HEK293 (cell line): ENCODE data around the gene AARS2.

ENCODE experiments used
- CTCF ChIA-PET: fragments of 350-600 bp; formaldehyde crosslinking; extraction: SDS; loops from one replicate; lab custom pipeline; 2021; ENCODE audit warnings: antibody characterized with exemption; lab: Yijun Ruan, JAX
- POLR2A ChIA-PET: fragments of 300-600 bp; formaldehyde crosslinking; extraction: SDS; loops from one replicate; lab custom pipeline; 2020; ENCODE audit warnings: antibody characterized with exemption, inconsistent platforms; lab: Yijun Ruan, JAX
- H3K27ac ChIP-seq: fragments of 200-500 bp; sonication (Bioruptor generic); 2 replicates; pipeline ENCODE4 v1.5.1; 2014; ENCODE audit warnings: low read depth, low read length, control low read depth, inconsistent platforms; ENCODE audit errors: extremely low read depth
- H3K36me3 ChIP-seq, 2 experiments: fragments of 200-500 bp in 1 of 2; sonication (Bioruptor generic) in 1 of 2; 1 replicate in 1 of 2; 2 replicates in 1 of 2; pipeline ENCODE4 v1.5.1; 2014 to 2017; ENCODE audit warnings: inconsistent platforms in 2 of 2, low read length in 2 of 2; ENCODE audit not compliant: control insufficient read depth in 2 of 2, insufficient read depth in 1 of 2
- H3K4me1 ChIP-seq: fragments of 200-500 bp; sonication (Bioruptor generic); 2 replicates; pipeline ENCODE4 v1.5.1; 2014; ENCODE audit warnings: mild to moderate bottlenecking, low read length, inconsistent platforms; ENCODE audit not compliant: control insufficient read depth, insufficient read depth
- H3K4me3 ChIP-seq: 2 replicates; pipeline ENCODE4 v1.5.1; 2011; ENCODE audit warnings: low read depth, mild to moderate bottlenecking, control low read depth, low read length, moderate library complexity
- H3K9me3 ChIP-seq: fragments of 200-500 bp; sonication (Bioruptor generic); 2 replicates; pipeline ENCODE4 v1.5.1; 2014; ENCODE audit warnings: low read depth, low read length, inconsistent platforms; ENCODE audit not compliant: control insufficient read depth, insufficient read depth
- BCL11B ChIP-seq: fragments of 450-650 bp; formaldehyde crosslinking; IDR thresholded peaks from 2 replicates; pipeline ENCODE4 v1.5.1; 2016; ENCODE audit warnings: low read depth, missing biosample characterization, missing genetic modification characterization
- EGR2 ChIP-seq: fragments of 450-650 bp; formaldehyde crosslinking; IDR thresholded peaks from 2 replicates; pipeline ENCODE4 v1.5.1; 2016; ENCODE audit warnings: low read depth, missing biosample characterization, missing genetic modification characterization
- SCRT1 ChIP-seq: fragments of 450-650 bp; formaldehyde crosslinking; IDR thresholded peaks from 2 replicates; pipeline ENCODE4 v1.5.1; 2016; ENCODE audit warnings: missing biosample characterization, missing genetic modification characterization, borderline replicate concordance
- SCRT2 ChIP-seq: fragments of 450-650 bp; formaldehyde crosslinking; IDR thresholded peaks from 2 replicates; pipeline ENCODE4 v1.5.1; 2016; ENCODE audit warnings: missing biosample characterization, missing genetic modification characterization
- TRIM28 ChIP-seq: IDR thresholded peaks from 2 replicates; pipeline ENCODE4 v1.6.1; 2011; ENCODE audit warnings: low read length, control low read depth, borderline replicate concordance
- WT1 ChIP-seq: fragments of 450-650 bp; formaldehyde crosslinking; IDR thresholded peaks from 2 replicates; pipeline ENCODE4 v1.5.1; 2016; ENCODE audit warnings: missing biosample characterization, missing genetic modification characterization
- YY1 ChIP-seq: fragments of 450-650 bp; formaldehyde crosslinking; IDR thresholded peaks from 2 replicates; pipeline ENCODE4 v1.5.1; 2018; ENCODE audit warnings: missing biosample characterization, missing genetic modification characterization
- ZFP41 ChIP-seq: fragments of 450-650 bp; formaldehyde crosslinking; IDR thresholded peaks from 2 replicates; pipeline ENCODE4 v1.5.1; 2016; ENCODE audit warnings: missing biosample characterization, missing genetic modification characterization, borderline replicate concordance
- ZNF112 ChIP-seq: fragments of 450-650 bp; formaldehyde crosslinking; IDR thresholded peaks from 2 replicates; pipeline ENCODE4 v1.5.0; 2017; ENCODE audit warnings: missing biosample characterization, missing genetic modification characterization
- ZNF133 ChIP-seq: fragments of 450-650 bp; formaldehyde crosslinking; IDR thresholded peaks from 2 replicates; pipeline ENCODE4 v1.5.1; 2016; ENCODE audit warnings: missing biosample characterization, missing genetic modification characterization
- ZNF350 ChIP-seq: fragments of 450-650 bp; formaldehyde crosslinking; IDR thresholded peaks from 2 replicates; pipeline ENCODE4 v1.5.0; 2017; ENCODE audit warnings: missing biosample characterization, mild to moderate bottlenecking, missing genetic modification characterization
- ZNF521 ChIP-seq: fragments of 450-650 bp; formaldehyde crosslinking; IDR thresholded peaks from 2 replicates; pipeline ENCODE4 v1.5.1; 2017; ENCODE audit warnings: missing biosample characterization, mild to moderate bottlenecking, missing genetic modification characterization
- ZSCAN30 ChIP-seq: fragments of 450-650 bp; IDR thresholded peaks from 2 replicates; pipeline ENCODE4 v1.5.1; 2018; ENCODE audit warnings: missing biosample characterization, mild to moderate bottlenecking, missing genetic modification characterization, moderate library complexity
- TF ChIP-seq, protein P1 (sequence below): fragments of 450-650 bp; formaldehyde crosslinking; IDR thresholded peaks from 2 replicates; pipeline ENCODE4 v1.5.1; 2016; ENCODE audit warnings: missing biosample characterization, missing genetic modification characterization
- TF ChIP-seq, protein P2 (sequence below): fragments of 450-650 bp; formaldehyde crosslinking; IDR thresholded peaks from 2 replicates; pipeline ENCODE4 v1.5.1; 2016; ENCODE audit warnings: missing biosample characterization, missing genetic modification characterization
- TF ChIP-seq, protein P3 (sequence below): fragments of 450-650 bp; formaldehyde crosslinking; IDR thresholded peaks from 2 replicates; pipeline ENCODE4 v1.5.1; 2017; ENCODE audit warnings: missing biosample characterization, missing genetic modification characterization
- TF ChIP-seq, protein P4 (sequence below): sonication (generic); formaldehyde crosslinking; IDR thresholded peaks from 2 replicates; pipeline ENCODE4 v1.8.1; 2022; ENCODE audit warnings: mild to moderate bottlenecking, moderate library complexity, missing genetic modification reagents

The AARS2 gene

DNA sequence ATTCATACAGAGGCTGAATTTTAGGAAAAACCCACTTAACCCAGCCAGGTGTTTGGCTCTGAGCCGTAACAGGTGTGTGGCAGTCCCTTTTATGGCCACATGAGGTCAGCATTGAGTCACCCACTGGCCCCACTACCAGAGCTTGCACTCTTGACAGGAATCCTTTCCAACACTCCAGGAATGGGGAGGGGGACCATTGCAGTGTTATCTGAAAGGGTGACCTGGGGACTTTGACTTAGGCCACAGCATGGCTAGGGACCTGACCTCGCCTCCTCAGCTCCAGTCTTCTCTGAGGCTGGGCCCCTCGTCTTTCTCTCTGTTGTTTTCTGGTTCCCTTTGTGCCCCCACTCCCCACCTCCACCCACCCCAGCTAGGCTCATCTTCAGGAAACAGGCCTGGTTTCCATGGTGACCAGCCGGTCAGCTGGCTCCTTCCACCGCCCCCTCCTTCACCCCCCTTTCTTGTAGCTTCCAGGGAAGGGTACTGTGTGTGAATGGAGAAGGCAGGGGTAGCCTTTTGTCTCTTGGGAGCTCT, 45.0 kb downstream of the AARS2 start (continued):
- TF ChIP-seq, protein P1, sequence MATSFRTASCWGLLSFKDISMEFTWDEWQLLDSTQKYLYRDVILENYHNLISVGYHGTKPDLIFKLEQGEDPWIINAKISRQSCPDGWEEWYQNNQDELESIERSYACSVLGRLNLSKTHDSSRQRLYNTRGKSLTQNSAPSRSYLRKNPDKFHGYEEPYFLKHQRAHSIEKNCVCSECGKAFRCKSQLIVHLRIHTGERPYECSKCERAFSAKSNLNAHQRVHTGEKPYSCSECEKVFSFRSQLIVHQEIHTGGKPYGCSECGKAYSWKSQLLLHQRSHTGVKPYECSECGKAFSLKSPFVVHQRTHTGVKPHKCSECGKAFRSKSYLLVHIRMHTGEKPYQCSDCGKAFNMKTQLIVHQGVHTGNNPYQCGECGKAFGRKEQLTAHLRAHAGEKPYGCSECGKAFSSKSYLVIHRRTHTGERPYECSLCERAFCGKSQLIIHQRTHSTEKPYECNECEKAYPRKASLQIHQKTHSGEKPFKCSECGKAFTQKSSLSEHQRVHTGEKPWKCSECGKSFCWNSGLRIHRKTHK, result no peak
- TF ChIP-seq SCRT1 (tag by site-specific recombination), result peak; percentile 98
- TF ChIP-seq ZNF133 (tag by site-specific recombination), result no peak
- no peak for TF ChIP-seq ZNF112
- no peak for TF ChIP-seq TRIM28
- TF ChIP-seq ZNF521 (tag by site-specific recombination), result no peak
- TF ChIP-seq ZSCAN30, result peak; percentile 64; the same call in 1 of the 2 replicates
- TF ChIP-seq BCL11B (tag by site-specific recombination), result no peak
- TF ChIP-seq, protein P2, sequence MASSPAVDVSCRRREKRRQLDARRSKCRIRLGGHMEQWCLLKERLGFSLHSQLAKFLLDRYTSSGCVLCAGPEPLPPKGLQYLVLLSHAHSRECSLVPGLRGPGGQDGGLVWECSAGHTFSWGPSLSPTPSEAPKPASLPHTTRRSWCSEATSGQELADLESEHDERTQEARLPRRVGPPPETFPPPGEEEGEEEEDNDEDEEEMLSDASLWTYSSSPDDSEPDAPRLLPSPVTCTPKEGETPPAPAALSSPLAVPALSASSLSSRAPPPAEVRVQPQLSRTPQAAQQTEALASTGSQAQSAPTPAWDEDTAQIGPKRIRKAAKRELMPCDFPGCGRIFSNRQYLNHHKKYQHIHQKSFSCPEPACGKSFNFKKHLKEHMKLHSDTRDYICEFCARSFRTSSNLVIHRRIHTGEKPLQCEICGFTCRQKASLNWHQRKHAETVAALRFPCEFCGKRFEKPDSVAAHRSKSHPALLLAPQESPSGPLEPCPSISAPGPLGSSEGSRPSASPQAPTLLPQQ (tag by site-specific recombination), result peak; percentile 68; the same call in 1 of the 2 replicates
- TF ChIP-seq ZFP41 (tag by site-specific recombination), result no peak
- TF ChIP-seq, all 188 proteins: peak for 13

DNA sequence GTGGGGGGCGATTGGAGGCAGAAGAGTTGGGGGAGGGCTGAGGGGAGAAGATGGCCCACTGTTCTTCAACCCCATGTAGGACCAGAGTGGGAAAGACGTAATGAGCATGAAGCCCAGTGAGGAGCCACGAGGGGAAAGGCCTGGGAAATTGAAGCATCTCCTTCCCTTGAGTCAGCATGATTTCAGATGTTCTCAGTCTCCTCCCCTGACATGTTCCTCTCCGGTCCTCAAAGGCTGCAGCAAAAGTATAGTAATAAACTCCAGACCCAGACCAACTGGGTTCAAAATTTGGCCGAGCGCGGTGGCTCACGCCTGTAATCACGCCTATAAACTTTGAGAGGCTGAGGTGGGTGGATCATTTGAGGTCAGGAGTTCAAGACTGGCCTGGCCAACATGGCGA, 45.9 kb downstream of the AARS2 start:
- Histone ChIP-seq H3K4me3 (no peak overlapping the region), H3K4me1 (peaks cover 4% of the 10 kb centered on the region; the same call in 1 of the 2 replicates)
- CTCF ChIA-PET, result interaction anchor here (0.6 to 7.2 kb wide), 33 partner anchors 11 to 699 kb away, joined by 3 to 208 read pairs (median 5); partner anchors contain the start of genes AARS2, HSP90AB1, SLC35B2 and SPATS1
- TF ChIP-seq, protein P3, sequence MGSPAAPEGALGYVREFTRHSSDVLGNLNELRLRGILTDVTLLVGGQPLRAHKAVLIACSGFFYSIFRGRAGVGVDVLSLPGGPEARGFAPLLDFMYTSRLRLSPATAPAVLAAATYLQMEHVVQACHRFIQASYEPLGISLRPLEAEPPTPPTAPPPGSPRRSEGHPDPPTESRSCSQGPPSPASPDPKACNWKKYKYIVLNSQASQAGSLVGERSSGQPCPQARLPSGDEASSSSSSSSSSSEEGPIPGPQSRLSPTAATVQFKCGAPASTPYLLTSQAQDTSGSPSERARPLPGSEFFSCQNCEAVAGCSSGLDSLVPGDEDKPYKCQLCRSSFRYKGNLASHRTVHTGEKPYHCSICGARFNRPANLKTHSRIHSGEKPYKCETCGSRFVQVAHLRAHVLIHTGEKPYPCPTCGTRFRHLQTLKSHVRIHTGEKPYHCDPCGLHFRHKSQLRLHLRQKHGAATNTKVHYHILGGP (tag by site-specific recombination), result no peak
- TF ChIP-seq EGR2 (tag by site-specific recombination), result no peak
- TF ChIP-seq, protein P4, sequence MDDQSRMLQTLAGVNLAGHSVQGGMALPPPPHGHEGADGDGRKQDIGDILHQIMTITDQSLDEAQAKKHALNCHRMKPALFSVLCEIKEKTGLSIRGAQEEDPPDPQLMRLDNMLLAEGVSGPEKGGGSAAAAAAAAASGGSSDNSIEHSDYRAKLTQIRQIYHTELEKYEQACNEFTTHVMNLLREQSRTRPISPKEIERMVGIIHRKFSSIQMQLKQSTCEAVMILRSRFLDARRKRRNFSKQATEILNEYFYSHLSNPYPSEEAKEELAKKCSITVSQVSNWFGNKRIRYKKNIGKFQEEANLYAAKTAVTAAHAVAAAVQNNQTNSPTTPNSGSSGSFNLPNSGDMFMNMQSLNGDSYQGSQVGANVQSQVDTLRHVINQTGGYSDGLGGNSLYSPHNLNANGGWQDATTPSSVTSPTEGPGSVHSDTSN, result no peak
- no peak for TF ChIP-seq YY1
- TF ChIP-seq, all 188 proteins: peak for 0
- H3K36me3 ChIP-seq, result peaks cover 0 to 2% of the 10 kb centered on the region in 2 experiments; a peak in 1 of 3 replicates
- H3K27ac ChIP-seq, result no peak overlapping the region
- POLR2A ChIA-PET, result interaction anchor here (1.1 to 1.9 kb wide), 2 partner anchors 38 to 650 kb away, joined by 3 to 14 read pairs; no protein-coding TSS in a partner anchor
- no peaks in the 10 kb centered on the region for H3K9me3 ChIP-seq

DNA sequence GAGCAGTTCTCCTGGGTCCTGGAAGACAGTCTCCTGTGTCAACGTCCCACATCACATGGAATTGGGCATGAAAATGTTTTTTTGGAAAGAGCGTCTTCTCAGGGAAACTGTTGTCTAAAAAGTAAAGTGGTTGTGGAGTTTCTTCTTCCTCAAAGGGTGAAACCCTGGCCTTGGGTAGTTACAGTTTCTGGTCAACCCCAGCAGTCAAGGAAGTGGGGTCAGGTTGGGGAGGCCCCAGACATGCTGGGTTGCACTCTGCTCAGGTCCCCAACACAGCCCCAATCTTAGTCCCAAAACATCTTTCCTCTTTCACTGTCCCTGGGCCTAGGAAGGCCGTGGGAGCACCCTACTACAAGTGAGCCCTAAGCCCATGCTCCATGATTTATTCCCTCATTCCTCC, 46.8 kb downstream of the AARS2 start:
- no peaks in the 10 kb centered on the region for H3K9me3 ChIP-seq
- POLR2A ChIA-PET, result no interaction called here
- CTCF ChIA-PET, result interaction anchor here (0.6 to 7.2 kb wide), 23 partner anchors 10 to 1849 kb away, joined by 3 to 208 read pairs (median 4); partner anchors contain the start of genes AARS2, SLC35B2 and SPATS1
- H3K27ac ChIP-seq, result no peak overlapping the region
- peaks cover 0 to 10% of the 10 kb centered on the region in 2 experiments; a peak in 1 of 3 replicates for H3K36me3 ChIP-seq
- no peak overlapping the region for H3K4me3 ChIP-seq
- H3K4me1 ChIP-seq, result peaks cover 4% of the 10 kb centered on the region; the same call in 1 of the 2 replicates
- TF ChIP-seq WT1 (tag by site-specific recombination), result no peak
- TF ChIP-seq ZNF350 (tag by site-specific recombination), result no peak
- TF ChIP-seq SCRT2, result no peak
